Stimulated activated naive CD8-positive, alpha-beta T cell treated with anti-CD3 and anti-CD28 coated beads, Interleukin-15, Interleukin-2, amounts not matched to agents 100 U/mL and 50 U/mL, for 24 hours (primary cell): ENCODE data around the gene HMGCR.
"Not testable (repeated sequence)": the region's sequence is repeated elsewhere in the genome, so short reads cannot be mapped to it uniquely, and the experiment has no call there.

Experiments used
- ATAC-seq: fragments of 150-1000 bp; cut with Tn5 transposase; one replicate; pipeline ENCODE4 v1.10.0; 2021
- DNase-seq: peaks from one replicate; pipeline ENCODE4 v3.0.0; 2021

HMGCR gene

DNA sequence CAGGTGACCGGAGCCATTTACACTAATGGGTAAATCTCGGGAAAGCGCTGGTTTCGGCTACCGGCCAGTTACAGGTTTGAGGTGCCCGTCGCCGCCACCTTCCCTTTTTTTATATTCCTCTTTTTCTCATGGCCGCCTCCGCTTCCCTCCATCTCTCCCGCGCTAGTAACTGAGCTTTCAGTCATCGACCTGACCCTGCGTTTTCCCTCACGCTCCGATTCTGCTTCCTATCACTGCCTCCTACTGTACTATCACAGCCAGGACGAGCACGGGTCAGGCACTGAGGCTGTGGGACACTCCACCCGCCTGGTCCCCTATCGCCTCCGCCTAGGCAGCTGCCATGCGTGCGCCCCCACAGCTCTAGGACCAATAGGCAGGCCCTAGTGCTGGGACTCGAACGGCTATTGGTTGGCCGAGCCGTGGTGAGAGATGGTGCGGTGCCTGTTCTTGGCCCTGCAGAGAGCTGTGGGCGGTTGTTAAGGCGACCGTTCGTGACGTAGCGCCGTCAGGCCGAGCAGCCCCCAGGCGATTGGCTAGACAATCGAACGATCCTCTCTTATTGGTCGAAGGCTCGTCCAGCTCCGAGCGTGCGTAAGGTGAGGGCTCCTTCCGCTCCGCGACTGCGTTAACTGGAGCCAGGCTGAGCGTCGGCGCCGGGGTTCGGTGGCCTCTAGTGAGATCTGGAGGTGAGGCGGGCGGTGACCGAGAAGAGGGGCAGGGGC is at the start of gene HMGCR:
Gene HMGCR (plus strand): TSS at position 606 of the 722 bp plus-strand sequence. CDS start 5,386 bp downstream, outside the sequence.
- peak; percentile 99 for ATAC-seq
- DNase-seq = peak; percentile 96

- not testable (repeated sequence) for DNase-seq, ATAC-seq
Measured at GRCh38 chr5:75291844-75292243, 45.2 kb upstream of the HMGCR start.

- ATAC-seq (no peak), DNase-seq (no peak)
Measured at GRCh38 chr5:75300084-75300483, 36.9 kb upstream of the HMGCR start.

GRCh38 chr5:75303419-75303818 is 33.6 kb upstream of the HMGCR start:
- no peak for ATAC-seq
- DNase-seq = no peak

DNA sequence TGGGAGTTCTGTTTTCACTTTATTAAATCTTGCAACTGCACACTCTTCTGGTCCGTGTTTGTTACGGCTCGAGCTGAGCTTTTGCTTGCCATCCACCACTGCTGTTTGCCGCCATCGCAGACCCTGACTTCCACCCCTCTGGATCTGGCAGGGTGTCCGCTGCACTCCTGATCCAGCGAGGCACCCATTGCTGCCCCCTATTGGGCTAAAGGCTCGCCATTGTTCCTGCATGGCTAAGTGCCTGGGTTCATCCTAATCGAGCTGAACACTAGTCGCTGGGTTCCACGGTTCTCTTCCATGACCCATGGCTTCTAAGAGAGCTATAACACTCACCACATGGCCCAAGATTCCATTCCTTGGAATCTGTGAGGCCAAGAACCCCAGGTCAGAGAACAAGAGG is 32.5 kb upstream of the HMGCR start:
- DNase-seq, ATAC-seq: not testable (repeated sequence)

GRCh38 chr5:75306746-75307145 is 30.3 kb upstream of the HMGCR start:
- ATAC-seq (no peak), DNase-seq (no peak)

GRCh38 chr5:75310212-75310611 is 26.8 kb upstream of the HMGCR start:
- ATAC-seq (no peak), DNase-seq (no peak)

DNA sequence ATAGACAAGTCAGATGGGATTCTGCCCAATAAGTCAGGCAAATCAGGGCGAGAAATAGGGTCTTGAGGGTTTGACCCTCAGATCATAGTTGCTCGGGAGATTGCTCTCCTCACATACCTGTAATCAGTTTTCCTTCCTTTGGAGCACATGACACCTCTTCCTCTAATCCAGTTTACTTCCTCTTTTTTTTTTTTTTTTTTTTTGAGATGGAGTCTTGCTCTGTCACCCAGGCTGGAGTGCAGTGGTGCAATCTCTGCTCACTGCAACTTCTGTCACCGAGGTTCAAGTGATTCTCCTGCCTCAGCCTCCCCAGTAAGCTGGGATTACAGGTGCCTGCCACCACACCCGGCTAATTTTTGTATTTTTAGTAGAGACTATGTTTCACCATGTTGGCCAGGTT is 17.9 kb upstream of the HMGCR start:
- not testable (repeated sequence) for ATAC-seq

GRCh38 chr5:75319638-75320037 is 17.4 kb upstream of the HMGCR start:
- ATAC-seq (no peak), DNase-seq (no peak)

More for the DNA sequence above, 17.9 kb upstream of the HMGCR start:
- not testable (repeated sequence) for DNase-seq

DNA sequence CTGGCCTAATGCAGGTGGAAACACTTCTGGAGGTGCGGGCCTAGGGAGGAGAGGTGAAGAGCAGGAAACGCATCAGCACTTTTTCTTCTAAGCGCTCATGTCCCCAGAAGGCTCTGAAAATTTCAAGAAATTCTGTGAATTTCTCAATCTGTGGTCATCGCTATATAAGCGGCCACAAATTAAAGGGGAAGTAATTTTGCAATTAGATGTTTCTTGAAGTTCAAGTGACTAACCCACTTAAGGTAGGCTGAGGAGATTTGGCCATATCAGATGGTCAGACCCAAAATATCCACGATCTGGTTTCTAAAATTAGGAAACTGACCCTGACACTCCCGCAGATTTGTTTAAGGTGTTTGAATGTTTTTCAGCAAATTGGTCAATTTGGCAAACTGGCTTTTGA is 16.6 kb upstream of the HMGCR start:
- DNase-seq = no peak
- no peak for ATAC-seq

DNA sequence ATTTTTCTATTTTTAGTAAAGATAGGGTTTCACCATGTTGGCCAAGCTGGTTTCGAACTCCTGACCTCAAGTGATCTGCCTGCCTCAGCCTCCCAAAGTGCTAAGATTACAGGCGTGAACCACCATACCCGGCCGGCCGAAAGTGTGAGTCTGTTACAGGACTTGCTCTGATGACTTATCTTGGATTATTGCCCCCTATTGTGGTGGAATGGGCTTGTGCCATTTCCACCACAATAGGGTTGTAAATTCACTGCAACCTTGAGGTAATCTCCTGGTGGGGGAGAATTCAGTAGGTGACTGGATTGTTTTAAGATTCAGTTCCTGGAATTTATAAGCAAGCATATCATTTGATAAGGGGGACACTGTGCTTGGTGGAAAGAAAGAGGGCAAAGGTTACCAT is 15.0 kb upstream of the HMGCR start:
- ATAC-seq = no peak
- DNase-seq = no peak

DNA sequence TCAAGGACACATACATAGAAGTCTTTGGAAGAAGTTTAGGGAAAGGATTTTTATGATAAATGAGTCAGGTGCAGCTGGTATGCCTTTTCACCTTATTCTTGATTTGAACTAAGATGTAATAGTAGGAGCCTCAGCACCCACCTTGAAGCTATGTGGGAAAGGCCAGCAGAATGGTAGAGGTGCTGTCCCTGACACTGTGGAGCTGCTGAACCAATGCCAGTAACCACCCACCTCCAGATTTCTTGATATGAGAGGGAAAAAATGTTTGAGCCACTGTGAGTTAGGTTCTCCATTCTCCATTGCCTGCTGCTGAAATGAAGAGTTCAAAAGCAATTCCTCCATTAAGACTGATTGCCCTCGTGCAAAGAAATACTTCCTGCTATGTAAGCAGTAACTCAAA is 12.2 kb upstream of the HMGCR start:
- DNase-seq (peak; percentile 47), ATAC-seq (peak; percentile 86)

GRCh38 chr5:75325242-75325641 is 11.8 kb upstream of the HMGCR start:
- peak; percentile 62 for ATAC-seq

GRCh38 chr5:75330404-75330803 is 6.6 kb upstream of the HMGCR start:
- ATAC-seq = no peak
- DNase-seq = no peak

More at GRCh38 chr5:75325242-75325641, 11.8 kb upstream of the HMGCR start:
- no peak for DNase-seq

DNA sequence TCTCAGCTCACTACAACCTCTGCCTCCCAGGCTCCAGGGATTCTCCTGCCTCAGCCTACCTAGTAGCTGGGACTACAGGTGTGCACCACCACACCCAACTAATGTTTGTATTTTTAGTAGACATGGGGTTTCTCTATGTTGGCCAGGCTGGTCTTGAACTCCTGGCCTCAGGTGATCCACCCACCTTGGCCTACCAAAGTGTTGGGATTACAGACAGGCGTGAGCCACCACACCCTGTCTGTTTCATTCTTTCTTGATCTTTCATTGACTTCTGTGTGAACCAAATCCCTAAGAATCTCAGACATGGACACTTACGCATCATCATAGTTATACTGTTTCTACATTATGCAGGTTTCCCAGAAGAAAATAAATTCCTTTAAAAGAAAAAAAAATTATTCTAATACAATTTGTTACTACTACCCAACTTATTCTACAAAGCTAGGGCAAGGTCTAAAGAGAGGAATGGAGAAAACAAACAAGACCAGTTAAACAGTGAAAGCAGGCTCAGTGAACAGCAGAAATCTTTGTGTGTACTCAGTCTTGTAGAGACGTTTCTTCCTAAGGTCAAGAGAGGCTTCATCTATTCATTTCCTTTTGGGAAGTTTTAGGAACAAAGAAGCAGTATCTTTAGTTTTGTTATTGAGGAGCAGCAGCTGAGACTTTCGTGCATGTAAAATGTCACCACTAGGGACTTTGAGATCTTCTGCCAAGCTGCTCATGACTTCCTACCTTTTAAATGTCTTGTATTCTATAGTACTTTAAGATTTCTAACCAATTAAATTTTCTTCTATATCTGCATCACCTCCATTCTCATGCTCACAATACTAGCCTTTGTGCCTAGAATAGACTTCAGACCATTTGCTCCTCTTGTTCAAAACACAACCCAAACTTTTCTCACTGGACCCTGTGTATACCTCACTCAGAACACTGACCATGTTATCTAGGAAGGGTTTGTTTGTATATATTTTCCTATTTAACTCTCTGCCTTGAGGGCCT is 5.6 kb upstream of the HMGCR start:
- no peak for ATAC-seq

GRCh38 chr5:75333759-75334158 is 3.3 kb upstream of the HMGCR start:
- DNase-seq = not testable (repeated sequence)

More for the DNA sequence above, 5.6 kb upstream of the HMGCR start:
- no peak for DNase-seq

DNA sequence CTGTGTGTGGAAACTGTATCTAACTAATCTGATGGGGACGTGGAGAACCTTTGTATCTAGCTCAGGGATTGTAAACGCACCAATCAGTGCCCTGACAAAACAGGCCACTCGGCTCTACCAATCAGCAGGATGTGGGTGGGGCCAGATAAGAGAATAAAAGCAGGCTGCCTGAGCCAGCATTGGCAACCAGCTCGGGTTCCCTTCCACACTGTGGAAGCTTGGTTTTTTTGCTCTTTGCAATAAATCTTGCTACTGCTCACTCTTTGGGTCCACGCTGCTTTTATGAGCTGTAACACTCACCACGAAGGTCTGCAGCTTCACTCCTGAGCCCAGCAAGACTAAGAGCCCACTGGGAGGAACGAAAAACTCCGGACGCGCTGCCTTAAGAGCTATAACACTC is 2.6 kb upstream of the HMGCR start:
- not testable (repeated sequence) for ATAC-seq, DNase-seq

More at GRCh38 chr5:75333759-75334158, 3.3 kb upstream of the HMGCR start:
- ATAC-seq = not testable (repeated sequence)

DNA sequence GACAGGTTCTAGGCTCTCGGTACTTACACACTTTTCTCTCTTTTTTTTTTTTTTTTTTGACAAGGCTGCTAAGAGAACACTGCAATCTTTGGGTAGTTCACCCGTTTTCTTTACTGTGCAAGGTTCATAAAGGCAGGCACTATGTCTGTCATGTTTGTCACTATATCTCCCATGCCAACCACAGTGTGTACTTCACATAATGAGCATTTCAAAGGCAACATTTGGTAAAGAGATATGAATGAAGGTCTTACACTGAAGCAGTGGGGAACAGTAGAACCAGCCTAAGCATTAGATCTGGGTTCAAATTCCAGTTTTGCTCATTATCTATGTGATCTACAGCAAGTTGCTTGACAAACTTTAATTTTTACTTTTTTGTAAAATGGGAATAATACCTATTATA is 1.5 kb upstream of the HMGCR start:
- ATAC-seq = no peak
- DNase-seq = no peak

DNA sequence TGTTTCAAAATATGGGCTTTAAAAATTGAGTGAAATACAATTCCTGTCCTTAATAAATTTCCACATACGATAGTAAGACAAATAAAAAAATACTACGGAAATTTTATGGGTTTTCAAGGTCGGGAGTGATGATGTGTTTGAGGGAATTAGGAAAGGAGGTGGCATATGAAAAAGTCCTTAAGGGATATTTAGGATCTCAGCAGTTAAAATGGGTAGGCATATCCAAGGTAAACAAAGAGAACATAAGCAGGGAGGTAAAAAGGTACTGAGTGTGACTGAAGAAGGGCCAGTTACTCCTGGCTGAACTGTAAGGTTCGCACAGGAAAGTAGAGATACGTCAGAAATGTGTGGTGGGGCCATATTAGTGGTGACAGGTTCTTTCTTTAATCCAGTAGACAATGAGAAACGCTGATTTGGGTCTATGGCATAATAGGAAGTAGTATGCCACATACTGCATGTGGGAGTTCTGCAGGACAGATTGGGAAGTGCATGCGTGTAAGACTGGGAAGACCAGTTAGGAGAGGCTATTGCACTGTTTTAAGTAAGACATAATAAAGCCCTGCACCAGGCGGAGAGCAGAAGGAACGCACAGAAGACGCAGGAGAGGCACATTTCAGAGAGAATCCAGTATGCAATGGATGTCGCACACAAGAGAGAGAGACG is 937 bp upstream of the HMGCR start:
- no peak for ATAC-seq
- DNase-seq = no peak

DNA sequence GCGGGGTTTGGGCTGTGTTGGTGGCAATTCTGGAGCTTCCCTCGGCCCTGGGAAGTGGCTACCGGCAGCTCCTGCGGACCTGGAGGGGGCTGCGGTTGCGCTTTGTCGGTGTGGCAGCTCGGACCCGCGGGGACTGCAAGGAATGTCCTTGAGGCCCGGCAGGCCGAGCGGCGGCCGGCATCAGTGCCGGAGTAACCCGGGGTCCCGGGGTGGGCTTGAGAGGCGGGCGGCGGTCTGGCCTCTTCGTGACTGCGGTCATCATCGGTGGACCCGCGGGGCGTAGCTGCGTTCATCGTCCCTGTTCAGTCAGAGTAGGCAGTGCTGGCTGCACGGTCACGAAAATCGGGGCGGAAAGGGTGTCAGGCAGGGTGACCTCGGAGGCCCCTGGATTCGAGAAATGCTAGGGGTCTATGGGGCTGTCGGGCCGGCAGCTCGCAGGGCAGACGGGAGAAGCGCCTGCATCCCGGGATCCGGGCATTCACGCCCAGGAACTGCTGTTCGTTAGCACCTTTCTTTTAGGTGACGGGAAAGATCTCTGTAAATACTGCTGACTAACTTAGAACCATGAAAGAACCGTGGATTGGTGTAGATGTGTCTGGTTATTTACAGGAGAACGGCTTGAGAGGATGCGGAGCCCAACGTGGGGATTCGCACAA is 474 bp downstream of the HMGCR start:
- DNase-seq (peak; percentile 37), ATAC-seq (no peak)

- no peak for ATAC-seq
- no peak for DNase-seq
Measured at GRCh38 chr5:75338408-75338807, 1.4 kb downstream of the HMGCR start.
